GM18505 (cell line): ENCODE results near the gene SH3BP2.

ENCODE experiments used
- ATAC-seq: cut with Tn5 transposase; IDR thresholded peaks from one replicate; pipeline ENCODE4 v1.9.1; 2021; ENCODE audit not compliant: unreplicated experiment
- POLR2A ChIP-seq: IDR thresholded peaks from 4 replicates; pipeline ENCODE4 v1.6.1; 2011; ENCODE audit warnings: borderline replicate concordance; ENCODE audit not compliant: insufficient read depth, insufficient read length; ENCODE audit errors: extremely low read depth

The SH3BP2 gene

DNA sequence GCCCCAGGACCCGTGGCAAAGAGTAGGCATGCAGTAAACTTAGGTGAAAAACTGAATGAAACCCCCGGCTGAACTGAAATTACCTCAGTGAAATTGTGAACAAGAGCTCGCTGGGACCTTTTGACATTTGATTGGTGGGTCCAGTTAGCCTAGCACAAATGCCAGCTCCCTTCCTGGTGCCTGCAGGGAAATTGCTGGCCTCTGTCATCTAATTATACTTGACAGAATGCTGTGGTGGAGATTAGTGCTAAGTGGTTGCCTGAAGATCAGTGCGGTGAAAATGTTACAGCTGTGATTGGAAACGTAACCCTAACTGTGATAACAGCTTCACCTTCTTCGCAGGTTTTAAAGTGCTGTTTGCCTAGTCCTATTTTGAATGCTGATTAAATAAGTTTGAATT lies 93.7 kb downstream of the SH3BP2 start:
- no peak for TF ChIP-seq POLR2A
- no peak for ATAC-seq

DNA sequence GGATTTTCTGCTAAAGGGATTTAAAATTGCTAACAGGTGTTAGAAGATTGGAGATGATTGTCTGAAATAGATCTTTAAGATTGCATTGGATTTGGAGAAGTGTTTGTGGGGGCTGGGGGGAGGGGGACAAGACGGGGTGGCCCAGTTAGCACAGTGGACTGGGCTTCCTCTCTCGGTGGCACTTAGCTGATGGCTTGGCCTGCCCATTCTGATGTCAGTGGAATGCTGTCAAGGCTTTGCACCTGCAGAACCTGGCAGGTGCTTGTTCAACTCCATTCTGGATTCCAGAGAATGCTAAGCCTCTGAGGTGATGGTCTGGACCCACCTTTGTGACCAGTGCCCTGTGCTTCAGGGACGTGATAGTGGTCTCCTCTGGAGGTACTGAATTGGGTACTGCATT lies 94.5 kb downstream of the SH3BP2 start:
- ATAC-seq = no peak
- no peak for TF ChIP-seq POLR2A

DNA sequence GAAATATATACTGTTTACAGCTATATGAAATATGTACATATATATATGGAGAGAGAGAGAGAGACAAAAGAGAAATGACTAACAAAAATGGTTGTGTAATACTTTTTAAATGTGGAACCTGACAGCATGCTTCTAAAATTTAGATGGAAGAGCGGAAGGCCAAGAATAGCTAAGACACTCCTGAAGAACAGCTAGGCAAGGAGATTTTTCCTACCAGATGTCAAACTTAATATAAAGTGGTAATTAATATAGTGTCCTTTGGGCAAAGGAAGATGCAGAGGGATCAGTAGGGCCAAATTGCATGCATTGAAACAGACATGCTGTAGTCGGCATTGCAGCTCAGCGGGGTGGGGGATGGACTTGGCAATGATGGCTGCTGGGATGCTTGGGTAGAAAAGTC lies 96.0 kb downstream of the SH3BP2 start:
- no peak for TF ChIP-seq POLR2A
- no peak for ATAC-seq
